ENCODE results near the gene KCNJ18.
"Not testable (repeated sequence)": the region's sequence is repeated elsewhere in the genome, so short reads cannot be mapped to it uniquely, and the experiment has no call there.

GRCh38 chr17:21702521-21702920 is 10.2 kb downstream of the KCNJ18 start:
- TF ChIP-seq, protein P1, sequence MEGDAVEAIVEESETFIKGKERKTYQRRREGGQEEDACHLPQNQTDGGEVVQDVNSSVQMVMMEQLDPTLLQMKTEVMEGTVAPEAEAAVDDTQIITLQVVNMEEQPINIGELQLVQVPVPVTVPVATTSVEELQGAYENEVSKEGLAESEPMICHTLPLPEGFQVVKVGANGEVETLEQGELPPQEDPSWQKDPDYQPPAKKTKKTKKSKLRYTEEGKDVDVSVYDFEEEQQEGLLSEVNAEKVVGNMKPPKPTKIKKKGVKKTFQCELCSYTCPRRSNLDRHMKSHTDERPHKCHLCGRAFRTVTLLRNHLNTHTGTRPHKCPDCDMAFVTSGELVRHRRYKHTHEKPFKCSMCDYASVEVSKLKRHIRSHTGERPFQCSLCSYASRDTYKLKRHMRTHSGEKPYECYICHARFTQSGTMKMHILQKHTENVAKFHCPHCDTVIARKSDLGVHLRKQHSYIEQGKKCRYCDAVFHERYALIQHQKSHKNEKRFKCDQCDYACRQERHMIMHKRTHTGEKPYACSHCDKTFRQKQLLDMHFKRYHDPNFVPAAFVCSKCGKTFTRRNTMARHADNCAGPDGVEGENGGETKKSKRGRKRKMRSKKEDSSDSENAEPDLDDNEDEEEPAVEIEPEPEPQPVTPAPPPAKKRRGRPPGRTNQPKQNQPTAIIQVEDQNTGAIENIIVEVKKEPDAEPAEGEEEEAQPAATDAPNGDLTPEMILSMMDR (tag by site-specific recombination; IDR thresholded peaks at IDR 0.05) = not testable (repeated sequence)
- not testable (repeated sequence) for TF ChIP-seq HOXC10 (CRISPR knock-in tag; IDR thresholded peaks at IDR 0.05); MEIS1 (CRISPR knock-in tag; IDR thresholded peaks at IDR 0.05; ENCODE audit: borderline replicate concordance); ZNF121 (tag by site-specific recombination; IDR thresholded peaks at IDR 0.05); YY1 (tag by site-specific recombination; IDR thresholded peaks at IDR 0.05)

Data from HEK293 (cell line).